Measurements from ENCODE around the gene NHSL1.

GRCh38 chr6:138403324-138403800 is 95.9 kb downstream of the NHSL1 start:
- TF ChIP-seq, protein P1, sequence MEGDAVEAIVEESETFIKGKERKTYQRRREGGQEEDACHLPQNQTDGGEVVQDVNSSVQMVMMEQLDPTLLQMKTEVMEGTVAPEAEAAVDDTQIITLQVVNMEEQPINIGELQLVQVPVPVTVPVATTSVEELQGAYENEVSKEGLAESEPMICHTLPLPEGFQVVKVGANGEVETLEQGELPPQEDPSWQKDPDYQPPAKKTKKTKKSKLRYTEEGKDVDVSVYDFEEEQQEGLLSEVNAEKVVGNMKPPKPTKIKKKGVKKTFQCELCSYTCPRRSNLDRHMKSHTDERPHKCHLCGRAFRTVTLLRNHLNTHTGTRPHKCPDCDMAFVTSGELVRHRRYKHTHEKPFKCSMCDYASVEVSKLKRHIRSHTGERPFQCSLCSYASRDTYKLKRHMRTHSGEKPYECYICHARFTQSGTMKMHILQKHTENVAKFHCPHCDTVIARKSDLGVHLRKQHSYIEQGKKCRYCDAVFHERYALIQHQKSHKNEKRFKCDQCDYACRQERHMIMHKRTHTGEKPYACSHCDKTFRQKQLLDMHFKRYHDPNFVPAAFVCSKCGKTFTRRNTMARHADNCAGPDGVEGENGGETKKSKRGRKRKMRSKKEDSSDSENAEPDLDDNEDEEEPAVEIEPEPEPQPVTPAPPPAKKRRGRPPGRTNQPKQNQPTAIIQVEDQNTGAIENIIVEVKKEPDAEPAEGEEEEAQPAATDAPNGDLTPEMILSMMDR (IDR thresholded peaks at IDR 0.05) = no peak
- TF ChIP-seq POLR2AphosphoS5 (IDR thresholded peaks at IDR 0.05; ENCODE audit: insufficient read depth in 1 of 2, low read depth in 1 of 2) (no peak), POLR2A (IDR thresholded peaks at IDR 0.05) (no peak)
